ENCODE results near the gene HID1.

HID1 gene

DNA sequence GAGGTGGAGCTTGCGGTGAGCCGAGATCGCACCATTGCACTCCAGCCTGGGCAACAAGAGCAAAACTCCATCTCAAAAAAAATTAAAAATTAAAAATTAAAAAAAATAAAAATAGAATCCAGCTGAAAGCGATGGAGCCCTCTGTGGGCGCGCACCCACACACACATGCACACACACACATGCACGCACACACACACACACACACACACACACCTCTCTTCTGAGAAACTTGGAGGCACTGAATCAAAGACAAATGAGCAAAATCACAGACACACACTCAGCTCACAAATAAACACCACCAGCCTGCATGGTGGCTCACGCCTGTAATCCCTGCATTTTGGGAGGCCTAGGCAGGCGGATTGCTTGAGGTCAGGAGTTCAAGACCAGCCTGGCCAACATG, 69.5 kb downstream of the HID1 start:
- in situ Hi-C loops (cut with MboI; ENCODE audit: low sequenced_read_pairs), result no loop called here

DNA sequence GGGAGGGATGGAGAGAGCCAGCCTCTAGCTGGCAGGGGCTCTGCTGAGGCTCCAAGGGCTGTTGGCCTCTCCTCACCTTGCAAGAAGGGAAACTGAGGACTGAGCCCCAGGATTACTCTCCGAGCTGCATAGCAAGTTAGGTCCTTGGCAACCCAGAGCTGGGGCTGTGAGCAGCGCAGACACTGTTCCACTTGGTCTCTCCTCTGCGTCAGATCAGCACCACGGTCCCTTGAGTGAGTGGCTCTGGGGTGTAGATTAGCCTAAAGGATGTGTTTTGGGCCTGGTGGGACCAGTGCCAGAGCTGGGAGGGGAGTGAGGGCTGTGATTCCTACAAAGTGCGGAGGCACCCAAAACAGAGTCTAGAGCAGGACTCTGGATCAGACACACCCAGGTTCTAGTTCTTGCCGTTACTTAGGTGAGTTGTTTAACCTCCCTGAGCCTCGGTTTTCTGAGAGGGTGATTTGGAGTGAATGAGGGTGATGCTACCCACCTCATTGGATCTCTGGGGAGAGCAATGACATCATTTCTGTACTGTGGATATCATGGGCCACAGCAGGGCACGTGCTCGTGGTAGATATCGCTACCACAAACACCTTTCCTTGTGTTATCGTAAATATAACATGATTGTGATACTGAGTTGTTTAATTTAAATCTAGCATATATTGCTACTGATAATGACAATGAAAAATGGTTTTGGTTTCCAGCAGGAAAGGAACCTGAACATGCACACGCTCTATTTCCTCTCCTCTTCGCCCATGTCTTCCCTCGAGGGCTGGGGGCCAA, 71.0 kb downstream of the HID1 start:
- in situ Hi-C loops (cut with MboI; ENCODE audit: low sequenced_read_pairs), result no loop called here

All from HL-60/S4 treated with retinoic acid at 250 ng/mL for 4 days and 3 days (cell line).